GM18499 (cell line): ENCODE data around the gene A4GNT.
"Not testable (repeated sequence)": the region's sequence is repeated elsewhere in the genome, so short reads cannot be mapped to it uniquely, and the experiment has no call there.

Experiments
- ATAC-seq: cut with Tn5 transposase; IDR thresholded peaks from one replicate; pipeline ENCODE4 v1.9.1; 2021; ENCODE audit warnings: moderate number of reproducible peaks; ENCODE audit not compliant: insufficient read depth, unreplicated experiment

Gene A4GNT

GRCh38 chr3:138124188-138124587, 8.0 kb downstream of the A4GNT start:
- ATAC-seq, result no peak

DNA sequence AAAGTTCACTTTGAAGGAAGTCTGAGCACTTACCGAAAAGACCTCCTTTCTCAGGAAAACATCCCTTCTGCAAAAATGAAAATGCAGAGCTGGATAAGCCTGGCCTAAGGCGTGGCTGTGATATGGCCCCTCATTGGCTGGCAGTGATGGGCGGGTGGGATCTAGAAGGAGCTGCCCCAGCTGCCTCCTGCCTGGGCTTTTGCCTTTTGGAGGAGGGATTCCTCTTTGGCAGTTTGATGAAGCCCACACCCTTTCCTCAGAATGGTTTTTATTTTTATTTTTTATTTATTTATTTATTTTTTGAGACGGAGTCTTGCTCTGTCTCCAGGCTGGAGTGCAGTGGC, 12.8 kb downstream of the A4GNT start:
- no peak for ATAC-seq

GRCh38 chr3:138118612-138119422, 13.4 kb downstream of the A4GNT start:
- no peak for ATAC-seq

DNA sequence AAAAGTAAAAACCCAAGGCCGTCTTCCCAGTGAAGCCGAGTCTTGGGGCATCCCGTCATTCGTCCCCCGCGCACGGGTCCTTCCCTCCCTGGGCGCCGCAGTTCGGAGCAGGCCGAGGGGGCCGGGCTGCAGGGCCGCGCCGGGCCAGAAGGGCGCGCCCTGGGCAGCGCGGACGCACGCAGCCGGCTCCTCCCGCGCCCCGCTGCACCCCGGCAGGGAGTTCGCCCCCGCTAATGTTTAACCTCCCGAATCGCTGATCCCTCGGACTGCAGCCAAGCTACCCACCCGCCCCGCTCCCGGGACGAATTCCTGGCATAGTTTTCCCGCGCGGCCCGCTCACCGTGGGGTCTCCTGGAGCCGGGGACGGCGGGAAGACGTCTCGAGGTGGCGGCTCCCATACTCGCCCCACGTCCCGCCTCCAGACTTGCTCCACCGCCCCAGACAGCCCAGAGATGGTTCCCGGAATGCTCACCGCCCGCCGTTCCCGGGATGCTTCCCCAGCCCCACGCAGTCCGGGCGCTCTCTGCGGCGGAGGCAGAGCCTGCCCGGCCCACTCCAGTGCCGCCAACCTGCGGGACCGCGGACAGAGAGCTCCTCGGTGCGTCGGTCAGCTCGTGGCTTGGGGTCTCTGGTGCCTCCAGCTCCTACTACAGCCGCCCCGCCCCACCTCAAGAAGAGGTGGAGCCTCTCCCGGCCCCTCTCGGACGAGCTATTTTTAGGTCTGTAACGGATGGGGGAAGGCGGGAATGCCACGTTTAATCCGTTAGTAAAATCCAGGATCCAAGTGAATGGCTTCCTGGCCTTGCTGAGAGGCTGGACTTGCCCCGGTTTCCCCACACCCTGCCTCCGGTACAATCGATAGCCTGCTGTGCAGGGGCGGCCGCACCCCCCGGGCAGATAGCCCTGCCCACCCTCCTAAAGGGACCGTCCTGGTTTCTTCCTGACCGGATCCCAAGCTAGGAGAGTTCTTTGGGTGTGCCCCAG, 16.9 kb downstream of the A4GNT start, which contains the start of gene DZIP1L:
Gene DZIP1L (minus strand): TSS at position 621 of the 984 bp plus-strand sequence. CDS start 11,637 bp downstream, outside the sequence.
- no peak for ATAC-seq

DNA sequence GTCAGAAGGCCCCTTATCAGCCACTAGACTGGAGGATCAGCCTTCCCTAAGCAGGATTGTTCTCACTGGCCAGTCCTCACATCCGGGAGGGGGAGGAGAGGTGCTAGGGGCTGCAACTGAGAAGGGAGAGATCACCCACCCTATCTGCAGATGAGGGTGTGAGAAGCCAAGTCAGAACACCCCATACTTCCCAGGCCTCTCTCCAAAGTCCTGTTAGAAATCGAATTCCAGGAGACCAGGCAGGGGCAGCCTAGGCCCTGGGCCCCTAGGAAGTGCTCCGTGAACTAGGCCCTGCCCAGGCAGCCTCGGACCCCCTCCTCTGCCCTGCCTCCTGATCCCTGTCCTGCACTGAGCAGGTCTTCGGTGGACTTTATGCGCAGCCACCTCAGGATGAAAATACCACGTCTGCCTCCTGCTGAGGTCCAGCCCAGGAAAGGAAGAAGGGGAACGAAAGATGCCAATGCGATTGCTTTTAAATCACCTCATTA, 17.7 kb downstream of the A4GNT start:
- ATAC-seq, result no peak

- ATAC-seq, result no peak
These were observed 18.9 kb downstream of the A4GNT start for GRCh38 chr3:138113326-138113725.

GRCh38 chr3:138112362-138112761, 19.8 kb downstream of the A4GNT start:
- ATAC-seq, result no peak

- no peak for ATAC-seq
These were observed 26.6 kb downstream of the A4GNT start for GRCh38 chr3:138105598-138105997.

DNA sequence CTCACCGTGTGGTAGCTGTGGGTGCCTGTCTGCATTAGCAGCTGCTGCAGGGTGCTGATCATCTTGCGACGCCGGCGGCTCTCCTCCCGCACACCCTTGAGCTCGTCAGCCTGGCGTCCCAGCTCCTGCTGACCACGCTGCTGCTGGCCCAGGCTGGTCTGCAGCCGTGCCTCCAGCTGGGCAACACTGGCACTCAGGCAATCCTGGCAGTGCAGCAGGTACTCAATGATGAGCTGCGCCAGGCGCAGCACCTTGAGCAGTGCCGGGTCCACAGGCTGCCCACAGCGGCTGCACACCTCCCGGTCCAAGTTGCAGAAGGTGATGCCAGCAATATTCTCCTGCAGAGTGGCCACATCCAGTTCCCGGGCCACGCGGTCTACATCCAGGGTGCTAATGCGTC, 28.7 kb downstream of the A4GNT start:
- ATAC-seq, result no peak

DNA sequence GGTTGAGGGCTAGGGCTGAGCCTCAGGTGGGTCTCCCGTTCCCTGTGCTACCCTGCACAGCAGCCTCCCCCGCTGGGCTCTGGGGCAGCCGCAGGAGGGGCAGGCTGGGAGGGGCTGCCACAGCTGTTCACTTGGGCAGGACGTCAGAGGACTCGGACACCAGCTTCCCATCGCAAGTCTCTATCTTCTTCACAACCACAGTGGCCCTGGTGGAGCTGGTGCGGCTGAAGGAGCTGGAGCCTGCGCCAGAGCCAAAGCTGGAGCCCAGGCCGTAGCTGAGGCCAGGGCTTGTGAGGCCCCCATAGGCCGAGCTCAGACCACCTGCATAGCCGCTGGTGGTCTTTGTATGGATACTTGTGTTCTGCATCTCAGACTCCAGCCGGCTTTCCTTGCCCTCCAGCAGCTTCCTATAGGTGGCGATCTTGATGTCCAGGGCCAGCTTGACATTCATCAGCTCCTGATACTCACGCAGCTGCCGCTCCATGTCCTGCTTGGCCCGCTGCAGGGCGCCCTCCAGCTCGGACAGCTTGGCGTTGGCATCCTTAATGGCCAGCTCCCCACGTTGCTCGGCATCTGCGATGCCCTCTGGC, 30.7 kb downstream of the A4GNT start:
- not testable (repeated sequence) for ATAC-seq

GRCh38 chr3:138099417-138099816, 32.8 kb downstream of the A4GNT start:
- ATAC-seq, result no peak

GRCh38 chr3:138097192-138098172, 34.7 kb downstream of the A4GNT start:
- no peak for ATAC-seq

- no peak for ATAC-seq
These were observed 38.5 kb downstream of the A4GNT start for GRCh38 chr3:138093721-138094120.

- no peak for ATAC-seq
These were observed 40.2 kb downstream of the A4GNT start for GRCh38 chr3:138092023-138092422.

- ATAC-seq, result no peak
These were observed 43.1 kb downstream of the A4GNT start for GRCh38 chr3:138089091-138089490.

DNA sequence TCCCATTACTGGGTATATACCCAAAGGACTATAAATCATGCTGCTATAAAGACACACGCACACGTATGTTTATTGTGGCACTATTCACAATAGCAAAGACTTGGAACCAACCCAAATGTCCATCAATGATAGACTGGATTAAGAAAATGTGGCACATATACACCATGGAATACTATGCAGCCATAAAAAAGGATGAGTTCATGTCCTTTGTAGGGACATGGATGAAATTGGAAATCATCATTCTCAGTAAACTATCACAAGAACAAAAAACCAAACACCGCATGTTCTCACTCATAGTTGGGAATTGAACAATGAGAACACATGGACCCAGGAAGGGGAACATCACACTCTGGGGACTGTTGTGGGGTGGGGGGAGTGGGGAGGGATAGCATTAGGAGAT, 46.4 kb downstream of the A4GNT start:
- ATAC-seq, result not testable (repeated sequence)

DNA sequence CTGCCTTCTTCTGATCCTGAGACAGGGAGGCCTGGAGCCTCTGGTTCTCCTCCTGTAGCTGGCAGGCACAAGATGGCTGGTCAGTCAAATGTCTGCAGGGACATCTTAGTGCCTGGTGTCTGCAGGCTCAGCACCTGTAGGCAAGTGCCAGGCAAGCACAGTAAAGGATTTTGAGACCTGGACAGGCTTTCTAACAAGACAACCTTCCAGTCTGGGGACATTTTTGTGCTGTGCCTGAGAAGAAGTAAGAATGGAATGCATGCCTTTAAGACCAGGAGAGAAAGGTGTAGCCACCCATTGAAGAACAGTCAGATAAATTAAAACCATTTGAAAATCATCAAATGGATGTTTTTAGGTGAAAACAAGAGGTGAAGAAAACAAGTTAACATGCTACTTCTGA, 48.0 kb downstream of the A4GNT start:
- ATAC-seq, result no peak

- no peak for ATAC-seq
These were observed 49.2 kb downstream of the A4GNT start for GRCh38 chr3:138082992-138083386.
